ENCODE data around the gene LHX1. TPM values are rescaled to one million over a fixed set of nuclear protein-coding genes. Genes with fewer than 3 reads are reported as not detected.

LHX1 gene
- total RNA-seq, 2 experiments from 2014 or later, result not detected

DNA sequence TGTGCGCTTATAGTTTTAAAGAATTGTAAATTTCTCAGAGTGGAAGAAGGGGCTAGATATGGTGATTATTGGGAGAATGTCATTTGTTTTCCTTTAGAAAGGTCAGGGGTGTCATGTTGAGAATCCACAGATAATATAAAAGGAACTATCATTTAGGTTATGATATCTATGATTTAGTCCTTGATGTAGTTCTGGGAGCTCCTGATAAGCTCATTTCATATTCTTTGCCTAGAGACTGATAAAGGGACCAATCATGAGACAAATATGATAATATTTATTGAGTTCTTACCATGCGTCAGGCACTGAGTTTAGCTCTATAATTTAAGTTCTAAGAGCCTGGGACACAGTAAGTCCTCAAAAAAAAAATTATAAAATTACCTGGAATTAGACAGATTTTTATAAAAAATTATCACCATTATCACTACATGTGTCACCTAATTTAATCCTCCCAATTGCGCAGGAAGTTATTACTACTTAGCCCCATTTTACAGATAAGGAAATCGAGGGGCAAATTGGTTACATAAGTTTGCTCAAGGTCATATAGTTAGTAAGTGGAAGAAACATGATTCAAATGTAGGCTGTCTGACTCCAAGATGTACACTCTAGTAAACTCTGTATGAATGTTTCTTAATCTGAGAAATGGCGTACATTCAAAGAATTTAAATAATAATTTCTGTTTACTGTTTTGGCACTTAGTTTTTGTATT lies 14.0 kb downstream of the LHX1 start:
- H3K27ac Mint-ChIP-seq, result no peak overlapping the region
- H3K4me3 Mint-ChIP-seq, result peak overlapping the region; percentile 79
- H3K9me3 Mint-ChIP-seq, result no peaks in the 10 kb centered on the region
- Histone ChIP-seq H3K27me3 (ENCODE audit: control insufficient read depth in 1 of 2, insufficient read depth in 2 of 2, low read length in 2 of 2) (peaks cover 11 to 12% of the 10 kb centered on the region in 2 experiments), H3K4me3 (ENCODE audit: low read length) (no peak overlapping the region), H3K27ac (ENCODE audit: low read depth in 1 of 2, low read length in 2 of 2) (no peak overlapping the region), H3K4me1 (ENCODE audit: insufficient read depth, low read length) (peaks cover 30% of the 10 kb centered on the region), H3K9me3 (ENCODE audit: control insufficient read depth in 1 of 2, insufficient read depth in 1 of 2, low read length in 2 of 2) (peaks cover 0 to 4% of the 10 kb centered on the region in 2 experiments), H3K36me3 (ENCODE audit: insufficient read depth, low read length) (peaks cover 53% of the 10 kb centered on the region)
- H3K27me3 Mint-ChIP-seq, result peaks cover 23% of the 10 kb centered on the region
- ChIA-PET POLR2A (interaction anchor here (0.6 kb wide), 1 partner anchor 83 kb away, joined by 4 read pairs; no protein-coding TSS in a partner anchor), CTCF (no interaction called here)
- H3K4me1 Mint-ChIP-seq (ENCODE audit: low read depth), result peaks cover 87% of the 10 kb centered on the region
- no peak for ATAC-seq (ENCODE audit: poor library complexity)
- TF ChIP-seq, protein P1, sequence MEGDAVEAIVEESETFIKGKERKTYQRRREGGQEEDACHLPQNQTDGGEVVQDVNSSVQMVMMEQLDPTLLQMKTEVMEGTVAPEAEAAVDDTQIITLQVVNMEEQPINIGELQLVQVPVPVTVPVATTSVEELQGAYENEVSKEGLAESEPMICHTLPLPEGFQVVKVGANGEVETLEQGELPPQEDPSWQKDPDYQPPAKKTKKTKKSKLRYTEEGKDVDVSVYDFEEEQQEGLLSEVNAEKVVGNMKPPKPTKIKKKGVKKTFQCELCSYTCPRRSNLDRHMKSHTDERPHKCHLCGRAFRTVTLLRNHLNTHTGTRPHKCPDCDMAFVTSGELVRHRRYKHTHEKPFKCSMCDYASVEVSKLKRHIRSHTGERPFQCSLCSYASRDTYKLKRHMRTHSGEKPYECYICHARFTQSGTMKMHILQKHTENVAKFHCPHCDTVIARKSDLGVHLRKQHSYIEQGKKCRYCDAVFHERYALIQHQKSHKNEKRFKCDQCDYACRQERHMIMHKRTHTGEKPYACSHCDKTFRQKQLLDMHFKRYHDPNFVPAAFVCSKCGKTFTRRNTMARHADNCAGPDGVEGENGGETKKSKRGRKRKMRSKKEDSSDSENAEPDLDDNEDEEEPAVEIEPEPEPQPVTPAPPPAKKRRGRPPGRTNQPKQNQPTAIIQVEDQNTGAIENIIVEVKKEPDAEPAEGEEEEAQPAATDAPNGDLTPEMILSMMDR (IDR thresholded peaks at IDR 0.05), result no peak
- H3K36me3 Mint-ChIP-seq (ENCODE audit: low read depth), result peaks cover 79% of the 10 kb centered on the region
- intact Hi-C loops (cut with DNase I, micrococcal nuclease), result loop anchor here in 1 of 2 experiments (5.0 kb wide), 1 partner anchor 464 kb away; the partner anchor contains the start of gene ZNHIT3
- DNase-seq, result no peak

- TF ChIP-seq, protein P1 (IDR thresholded peaks at IDR 0.05), result no peak
- CTCF ChIA-PET, result no interaction called here
These were observed 34.2 kb downstream of the LHX1 start for GRCh38 chr17:36971508-36971907.

GRCh38 chr17:36972186-36972700 lies 35.0 kb downstream of the LHX1 start:
- ChIA-PET CTCF (no interaction called here), POLR2A (no interaction called here)

More at GRCh38 chr17:36971508-36971907, 34.2 kb downstream of the LHX1 start:
- ATAC-seq (ENCODE audit: poor library complexity) (no peak), DNase-seq (no peak)
- Histone ChIP-seq H3K4me3 (ENCODE audit: low read length) (no peak overlapping the region), H3K27ac (ENCODE audit: low read depth in 1 of 2, low read length in 2 of 2) (no peak overlapping the region), H3K9me3 (ENCODE audit: control insufficient read depth in 1 of 2, insufficient read depth in 1 of 2, low read length in 2 of 2) (no peaks in the 10 kb centered on the region), H3K27me3 (ENCODE audit: control insufficient read depth in 1 of 2, insufficient read depth in 2 of 2, low read length in 2 of 2) (no peaks in the 10 kb centered on the region), H3K4me1 (ENCODE audit: insufficient read depth, low read length) (no peaks in the 10 kb centered on the region), H3K36me3 (ENCODE audit: insufficient read depth, low read length) (peaks cover 21% of the 10 kb centered on the region)
- Mint-ChIP-seq H3K9me3 (no peaks in the 10 kb centered on the region), H3K27ac (no peak overlapping the region), H3K4me3 (no peak overlapping the region), H3K36me3 (ENCODE audit: low read depth) (peaks cover 61% of the 10 kb centered on the region), H3K4me1 (ENCODE audit: low read depth) (peaks cover 71% of the 10 kb centered on the region), H3K27me3 (no peaks in the 10 kb centered on the region)
- intact Hi-C loops (cut with DNase I, micrococcal nuclease), result no loop called here
- POLR2A ChIA-PET, result no interaction called here

More at GRCh38 chr17:36972186-36972700, 35.0 kb downstream of the LHX1 start:
- no peaks in the 10 kb centered on the region for H3K9me3 ChIP-seq (ENCODE audit: control insufficient read depth in 1 of 2, insufficient read depth in 1 of 2, low read length in 2 of 2)
- no peaks in the 10 kb centered on the region for H3K27me3 ChIP-seq (ENCODE audit: control insufficient read depth in 1 of 2, insufficient read depth in 2 of 2, low read length in 2 of 2)
- peaks cover 54% of the 10 kb centered on the region for H3K36me3 Mint-ChIP-seq (ENCODE audit: low read depth)
- intact Hi-C loops (cut with DNase I, micrococcal nuclease), result no loop called here
- H3K27ac Mint-ChIP-seq, result no peak overlapping the region
- H3K4me1 ChIP-seq (ENCODE audit: insufficient read depth, low read length), result no peaks in the 10 kb centered on the region
- ATAC-seq (ENCODE audit: poor library complexity), result no peak
- H3K27ac ChIP-seq (ENCODE audit: low read depth in 1 of 2, low read length in 2 of 2), result no peak overlapping the region
- peaks cover 70% of the 10 kb centered on the region for H3K4me1 Mint-ChIP-seq (ENCODE audit: low read depth)
- no peaks in the 10 kb centered on the region for H3K9me3 Mint-ChIP-seq
- H3K4me3 Mint-ChIP-seq, result no peak overlapping the region
- DNase-seq, result no peak
- H3K4me3 ChIP-seq (ENCODE audit: low read length), result no peak overlapping the region
- TF ChIP-seq, protein P1 (IDR thresholded peaks at IDR 0.05), result no peak
- H3K27me3 Mint-ChIP-seq, result no peaks in the 10 kb centered on the region
- peaks cover 21% of the 10 kb centered on the region for H3K36me3 ChIP-seq (ENCODE audit: insufficient read depth, low read length)

Measured in CD4-positive, alpha-beta T cell (primary cell).